Measurements from ENCODE around the gene SBF2. TPM values are rescaled to one million over a fixed set of nuclear protein-coding genes. Genes with fewer than 3 reads are reported as not detected.

The SBF2 gene
- total and polyA plus RNA-seq, 8 donors: 25.7 to 62.6 (median 57.0) TPM

- Histone ChIP-seq H3K27me3 (no peaks in the 10 kb centered on the region), H3K4me3 (no peak overlapping the region), H3K27ac (no peak overlapping the region), H3K4me1 (peaks cover 0 to under 1% of the 10 kb centered on the region in 2 donors), H3K36me3 (no peaks in the 10 kb centered on the region), H3K9me3 (no peaks in the 10 kb centered on the region)
- DNase-seq (no peak), ATAC-seq (no peak)
- intact Hi-C loops (cut with DNase I): no loop called here
- no peak for TF ChIP-seq CTCF (IDR thresholded peaks at IDR 0.05)
Observed at GRCh38 chr11:10317151-10317755, 23.2 kb upstream of the SBF2 start.

GRCh38 chr11:10315083-10315482 lies 21.1 kb upstream of the SBF2 start:
- no peak for DNase-seq
- intact Hi-C loops (cut with DNase I): no loop called here
- TF ChIP-seq CTCF (IDR thresholded peaks at IDR 0.05): no peak
- Histone ChIP-seq H3K9me3 (no peaks in the 10 kb centered on the region), H3K27ac (no peak overlapping the region), H3K27me3 (no peaks in the 10 kb centered on the region), H3K36me3 (no peaks in the 10 kb centered on the region), H3K4me3 (no peak overlapping the region), H3K4me1 (peaks cover 0 to 3% of the 10 kb centered on the region in 2 donors)
- no peak for ATAC-seq

GRCh38 chr11:10314199-10315072 lies 20.4 kb upstream of the SBF2 start:
- Histone ChIP-seq H3K27me3 (no peaks in the 10 kb centered on the region), H3K36me3 (no peaks in the 10 kb centered on the region), H3K4me1 (peaks cover 0 to 10% of the 10 kb centered on the region in 2 donors), H3K27ac (no peak overlapping the region), H3K9me3 (no peaks in the 10 kb centered on the region), H3K4me3 (no peak overlapping the region)
- intact Hi-C loops (cut with DNase I): no loop called here
- DNase-seq (no peak), ATAC-seq (peak; percentile 92)
- no peak for TF ChIP-seq CTCF (IDR thresholded peaks at IDR 0.05)

- H3K36me3 ChIP-seq: peaks cover 0 to 4% of the 10 kb centered on the region in 2 donors
- no peak for TF ChIP-seq CTCF (IDR thresholded peaks at IDR 0.05)
- peaks cover 0 to 9% of the 10 kb centered on the region in 2 donors for H3K27me3 ChIP-seq
- no peak overlapping the region for H3K4me3 ChIP-seq
- no peak overlapping the region for H3K27ac ChIP-seq
- no peaks in the 10 kb centered on the region for H3K9me3 ChIP-seq
- intact Hi-C loops (cut with DNase I): no loop called here
- no peak for DNase-seq
- peaks cover 7 to 36% of the 10 kb centered on the region in 2 donors for H3K4me1 ChIP-seq
- ATAC-seq: no peak
Observed at GRCh38 chr11:10311802-10312201, 17.8 kb upstream of the SBF2 start.

- peaks cover 0 to 23% of the 10 kb centered on the region in 2 donors for H3K27me3 ChIP-seq
- H3K36me3 ChIP-seq: peaks cover 0 to 14% of the 10 kb centered on the region in 2 donors
- H3K4me1 ChIP-seq: peaks cover 13 to 45% of the 10 kb centered on the region in 2 donors
- intact Hi-C loops (cut with DNase I): no loop called here
- no peak for TF ChIP-seq CTCF (IDR thresholded peaks at IDR 0.05)
- H3K4me3 ChIP-seq: no peak overlapping the region
- H3K27ac ChIP-seq: no peak overlapping the region
- DNase-seq (no peak), ATAC-seq (no peak)
- no peaks in the 10 kb centered on the region for H3K9me3 ChIP-seq
Observed at GRCh38 chr11:10310301-10310841, 16.4 kb upstream of the SBF2 start.

Measured in left lung (tissue), 10 donors.